Activated naive CD4-positive, alpha-beta T cell treated with anti-CD3 and anti-CD28 coated beads, Interleukin-2, amount 50 U/mL, for 72 hours (primary cell): ENCODE measurements around the gene VPS13D. TPM values are rescaled to one million over a fixed set of nuclear protein-coding genes. Genes with fewer than 3 reads are reported as not detected.
"Not testable (repeated sequence)": the region's sequence is repeated elsewhere in the genome, so short reads cannot be mapped to it uniquely, and the experiment has no call there.

Experiments
- ATAC-seq, 2 donors: fragments of 150-1000 bp; cut with Tn5 transposase; 2 replicates each; pipeline ENCODE4 v1.10.0; 2021; ENCODE audit warnings: mild to moderate bottlenecking in 2 of 2, moderate library complexity in 2 of 2
- DNase-seq, 2 donors: peaks; one replicate each; pipeline ENCODE4 v3.0.0; 2021 to 2022; ENCODE audit warnings: low spot score in 2 of 2
- H3K27ac Mint-ChIP-seq, 2 donors: one replicate each; pipeline ENCODE4 v1.8.0; 2022; ENCODE audit warnings: mild to moderate bottlenecking in 2 of 2, mixed read lengths in 2 of 2
- H3K36me3 Mint-ChIP-seq, 2 donors: one replicate each; pipeline ENCODE4 v1.8.0; 2022; ENCODE audit warnings: mixed read lengths in 2 of 2
- H3K9me3 Mint-ChIP-seq, 2 donors: one replicate each; pipeline ENCODE4 v1.8.0; 2022; ENCODE audit warnings: mixed read lengths in 2 of 2
- total RNA-seq, 2 donors: library from RNA; stranded (reverse); gene quantifications; one replicate each; pipeline ENCODE4 v1.2.3, GENCODE V29; 2022

VPS13D gene
- total RNA-seq, 2 donors from 2014 or later, result 31.2 to 40.7 TPM

DNA sequence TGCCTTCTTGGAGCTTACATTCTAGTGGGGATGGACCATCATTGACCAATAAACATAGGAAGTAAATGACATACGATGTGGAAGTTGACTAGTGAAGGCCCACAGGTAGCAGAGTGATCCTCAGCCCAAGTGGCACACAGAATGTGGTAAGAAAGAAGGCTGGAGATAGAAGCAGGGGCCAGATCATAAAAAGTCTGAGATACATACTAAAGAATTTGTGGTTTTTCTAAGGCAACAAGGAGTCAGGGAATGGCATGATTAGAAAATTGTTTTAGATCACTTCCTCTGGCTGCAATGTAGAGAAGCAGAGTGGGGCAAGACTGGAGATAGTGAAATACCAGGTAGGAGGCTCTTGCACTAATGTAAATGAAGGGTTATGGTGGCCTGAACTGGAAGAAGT, 154.0 kb downstream of the VPS13D start:
- Mint-ChIP-seq H3K27ac (peak overlapping the region in 1 of 2 donors; percentile 0), H3K36me3 (peaks cover 42 to 55% of the 10 kb centered on the region in 2 donors)

DNA sequence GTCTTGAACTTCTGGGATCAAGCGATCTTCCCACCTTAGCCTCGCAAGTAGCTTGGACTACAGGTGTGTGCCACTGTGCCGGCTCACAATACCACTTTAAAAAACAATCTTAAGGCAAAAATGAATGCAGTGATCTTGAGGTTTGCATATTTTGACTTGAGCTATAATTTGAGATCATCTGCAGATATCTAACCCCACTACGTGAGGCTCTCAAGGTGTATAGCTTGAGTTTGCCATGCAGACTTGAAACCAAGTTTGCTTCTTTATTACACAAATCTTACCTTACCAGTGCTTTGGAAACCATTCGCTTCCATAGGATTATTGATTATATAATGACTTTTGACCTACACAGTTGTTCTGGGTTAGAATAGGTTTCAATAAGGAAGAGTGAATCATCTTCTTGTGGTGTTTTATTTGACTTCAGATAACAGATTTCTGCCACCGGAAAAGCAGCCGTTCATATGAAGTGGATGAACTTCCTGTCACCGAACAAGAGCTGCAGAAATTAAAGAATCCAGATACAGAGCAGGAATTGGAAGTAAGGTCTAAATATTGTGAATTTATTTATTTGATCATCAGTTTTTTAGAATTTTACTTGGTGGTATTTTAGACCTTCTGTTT, 155.1 kb downstream of the VPS13D start:
- H3K9me3 Mint-ChIP-seq, result peaks cover 20 to 22% of the 10 kb centered on the region in 2 donors
- peak overlapping the region in 1 of 2 donors; percentile 66 for H3K27ac Mint-ChIP-seq
- ATAC-seq, result peak; percentile 69 to 77
- peaks cover 42 to 66% of the 10 kb centered on the region in 2 donors for H3K36me3 Mint-ChIP-seq
- peak in 1 of 2 donors; percentile 7 for DNase-seq

More for the DNA sequence above, 154.0 kb downstream of the VPS13D start:
- peaks cover 20 to 22% of the 10 kb centered on the region in 2 donors for H3K9me3 Mint-ChIP-seq
- no peak for ATAC-seq
- no peak for DNase-seq

DNA sequence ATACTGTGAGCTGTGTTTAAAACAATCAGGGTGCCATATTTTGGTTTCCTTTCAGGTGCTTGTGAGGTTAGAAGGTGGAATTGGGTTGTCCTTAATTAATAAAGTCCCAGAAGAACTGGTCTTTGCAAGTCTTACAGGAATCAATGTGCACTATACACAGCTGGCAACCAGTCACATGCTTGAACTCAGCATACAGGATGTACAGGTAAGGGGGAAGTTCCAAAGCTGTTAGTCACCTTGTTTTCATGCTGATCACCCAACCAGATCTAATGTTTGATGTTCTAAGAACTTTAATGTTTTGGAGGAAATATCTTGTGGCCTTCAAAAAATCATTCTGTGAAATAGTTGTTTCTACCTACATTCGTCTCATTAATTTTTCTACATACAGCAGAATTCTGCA, 156.3 kb downstream of the VPS13D start:
- peak overlapping the region in 1 of 2 donors; percentile 66 for H3K27ac Mint-ChIP-seq
- ATAC-seq (peak; percentile 75 to 88), DNase-seq (no peak)
- H3K36me3 Mint-ChIP-seq, result peaks cover 48 to 76% of the 10 kb centered on the region in 2 donors
- H3K9me3 Mint-ChIP-seq, result peaks cover 20 to 22% of the 10 kb centered on the region in 2 donors

DNA sequence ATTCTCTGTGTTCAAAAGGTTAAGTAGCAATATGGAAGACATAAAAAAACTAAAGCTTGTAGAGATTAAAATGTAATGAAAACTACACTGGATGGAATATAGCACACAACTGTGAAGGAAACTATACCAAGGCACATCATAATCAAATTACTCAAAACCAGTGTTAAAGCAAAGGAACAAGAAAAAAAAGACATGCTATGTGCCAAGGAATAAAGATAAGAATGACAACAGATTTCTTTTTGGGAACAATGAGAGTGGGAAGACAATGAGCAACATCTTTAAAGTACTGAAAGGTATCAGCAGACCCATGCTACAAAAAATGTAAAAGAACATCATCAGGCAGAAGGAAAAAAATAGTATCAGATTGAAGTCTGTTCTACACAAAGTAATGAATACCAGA, 157.8 kb downstream of the VPS13D start:
- DNase-seq, result no peak
- H3K36me3 Mint-ChIP-seq, result peaks cover 49 to 76% of the 10 kb centered on the region in 2 donors
- H3K27ac Mint-ChIP-seq, result no peak overlapping the region
- no peak for ATAC-seq
- H3K9me3 Mint-ChIP-seq, result peaks cover 20 to 22% of the 10 kb centered on the region in 2 donors

DNA sequence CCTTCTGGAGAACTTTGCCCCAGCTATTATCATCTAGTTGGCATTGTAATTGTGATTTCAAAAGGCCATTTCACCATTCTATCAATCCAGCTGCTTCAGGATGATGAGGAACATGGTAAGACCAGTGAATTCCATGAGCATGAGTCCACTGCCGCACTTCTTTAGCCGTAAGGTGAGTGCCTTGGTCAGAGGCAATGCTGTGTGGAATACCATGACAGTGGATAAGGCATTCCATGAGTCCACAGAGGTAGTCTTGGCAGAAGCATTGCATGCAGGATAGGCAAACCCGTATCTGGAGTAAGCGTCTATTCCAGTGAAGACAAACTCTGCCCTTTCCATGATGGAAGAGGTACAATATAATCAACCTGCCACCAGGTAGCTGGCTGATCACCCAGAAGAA, 160.5 kb downstream of the VPS13D start:
- ATAC-seq, DNase-seq, H3K27ac Mint-ChIP-seq: not testable (repeated sequence)
- peaks cover 38 to 67% of the 10 kb centered on the region in 2 donors for H3K36me3 Mint-ChIP-seq
- peaks cover 16 to 20% of the 10 kb centered on the region in 2 donors for H3K9me3 Mint-ChIP-seq

DNA sequence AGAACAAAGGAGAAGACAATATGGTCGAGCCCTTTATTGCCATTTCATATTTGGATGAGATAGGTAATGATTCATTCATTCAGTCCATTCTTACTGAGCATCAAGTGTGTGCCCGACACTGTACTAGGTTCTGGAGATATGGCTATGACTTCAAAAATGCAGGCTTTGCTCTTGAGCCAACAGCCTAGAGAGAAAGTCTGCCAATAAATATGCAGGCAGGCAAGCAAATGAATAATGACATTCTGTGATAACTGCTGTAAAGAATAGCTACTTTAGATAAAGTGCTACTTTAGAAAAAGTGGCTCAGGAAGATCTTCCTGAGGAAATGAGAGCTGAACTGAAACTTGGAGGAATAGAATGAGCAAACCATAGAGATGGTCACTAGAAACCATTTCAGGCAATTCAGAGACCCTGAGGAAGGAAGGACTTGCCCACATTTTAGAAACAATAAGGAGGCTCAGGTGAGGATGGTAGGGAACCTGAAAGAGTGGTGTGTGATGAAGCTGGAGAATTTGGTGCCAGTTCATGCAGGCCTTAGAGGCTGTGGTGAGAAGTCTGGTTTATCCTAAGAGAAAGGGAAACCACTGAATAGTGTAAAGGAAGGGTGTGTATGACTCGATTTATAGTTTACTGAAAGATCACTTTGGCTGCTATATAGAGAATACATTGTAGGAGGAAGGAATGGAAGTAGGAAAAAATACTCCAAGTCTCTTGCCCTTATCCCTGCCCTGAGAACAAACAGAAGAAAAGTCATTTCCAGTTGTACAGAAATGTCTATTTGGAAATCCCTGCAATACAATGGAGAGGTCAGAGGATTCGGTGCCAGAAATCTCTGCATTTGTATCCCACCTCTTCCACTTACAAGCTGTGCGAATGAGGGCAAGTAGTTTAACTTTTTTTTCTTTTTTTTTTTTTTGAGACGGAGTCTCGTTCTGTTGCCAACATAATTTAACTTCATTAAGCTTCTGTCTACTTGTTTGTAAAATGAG, 167.9 kb downstream of the VPS13D start:
- peak; percentile 41 to 72 for ATAC-seq
- H3K27ac Mint-ChIP-seq, result peak overlapping the region in 1 of 2 donors; percentile 10

DNA sequence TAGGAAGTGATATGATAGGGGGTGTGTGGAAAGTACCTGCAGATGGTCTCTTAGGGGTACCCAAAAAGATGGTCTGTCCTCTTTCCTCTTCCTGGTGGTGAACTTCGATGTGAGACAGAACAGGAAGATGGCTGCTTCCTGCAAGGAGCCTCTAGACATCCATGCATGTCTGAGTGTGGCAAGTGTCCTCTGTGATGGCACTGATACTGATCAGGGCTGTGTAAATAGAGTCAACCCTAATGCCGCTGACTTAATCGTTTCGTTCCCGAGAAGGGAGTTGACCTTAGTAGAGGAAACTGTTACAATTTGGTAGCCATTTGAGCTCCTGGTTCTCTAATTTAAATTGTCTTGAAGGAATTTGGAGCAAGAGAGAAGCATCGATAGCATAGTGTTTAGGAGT, 168.6 kb downstream of the VPS13D start:
- Mint-ChIP-seq H3K27ac (no peak overlapping the region), H3K36me3 (peaks cover 16 to 26% of the 10 kb centered on the region in 2 donors), H3K9me3 (no peaks in the 10 kb centered on the region)
- ATAC-seq (no peak), DNase-seq (no peak)

More for the DNA sequence above, 167.9 kb downstream of the VPS13D start:
- Mint-ChIP-seq H3K9me3 (no peaks in the 10 kb centered on the region), H3K36me3 (peaks cover 12 to 22% of the 10 kb centered on the region in 2 donors)
- DNase-seq, result no peak

DNA sequence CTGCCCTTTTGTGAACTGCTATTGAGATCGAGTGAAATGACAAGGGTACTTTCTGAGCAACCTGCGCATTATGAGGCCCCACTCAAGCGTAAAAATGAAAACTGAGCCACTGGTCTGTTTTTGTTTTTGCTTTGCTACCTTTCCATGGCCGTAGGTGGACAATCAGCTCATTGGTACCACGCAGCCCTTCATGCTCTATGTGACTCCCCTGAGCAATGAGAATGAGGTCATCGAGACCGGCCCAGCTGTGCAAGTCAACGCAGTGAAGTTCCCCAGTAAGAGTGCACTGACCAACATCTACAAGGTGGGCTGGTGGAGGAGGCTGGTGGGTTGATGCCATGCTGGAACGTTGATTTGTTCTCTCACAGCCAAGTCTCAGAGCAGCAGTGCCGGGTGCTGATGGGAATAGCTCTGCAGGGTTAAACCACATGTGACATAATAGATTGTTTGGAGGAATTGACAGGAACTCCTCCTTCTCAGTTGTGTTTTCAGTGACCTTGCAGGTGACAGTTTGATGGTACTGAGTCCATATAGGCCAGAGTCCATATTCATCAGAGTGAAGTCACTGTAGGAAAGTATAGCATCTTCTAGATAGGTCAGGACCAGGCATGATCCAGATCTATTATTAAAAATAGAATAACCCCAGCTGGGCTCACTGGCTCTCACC, 170.3 kb downstream of the VPS13D start:
- ATAC-seq (no peak), DNase-seq (no peak)
- peaks cover 29 to 30% of the 10 kb centered on the region in 2 donors for H3K36me3 Mint-ChIP-seq
- H3K27ac Mint-ChIP-seq, result no peak overlapping the region
- no peaks in the 10 kb centered on the region for H3K9me3 Mint-ChIP-seq

DNA sequence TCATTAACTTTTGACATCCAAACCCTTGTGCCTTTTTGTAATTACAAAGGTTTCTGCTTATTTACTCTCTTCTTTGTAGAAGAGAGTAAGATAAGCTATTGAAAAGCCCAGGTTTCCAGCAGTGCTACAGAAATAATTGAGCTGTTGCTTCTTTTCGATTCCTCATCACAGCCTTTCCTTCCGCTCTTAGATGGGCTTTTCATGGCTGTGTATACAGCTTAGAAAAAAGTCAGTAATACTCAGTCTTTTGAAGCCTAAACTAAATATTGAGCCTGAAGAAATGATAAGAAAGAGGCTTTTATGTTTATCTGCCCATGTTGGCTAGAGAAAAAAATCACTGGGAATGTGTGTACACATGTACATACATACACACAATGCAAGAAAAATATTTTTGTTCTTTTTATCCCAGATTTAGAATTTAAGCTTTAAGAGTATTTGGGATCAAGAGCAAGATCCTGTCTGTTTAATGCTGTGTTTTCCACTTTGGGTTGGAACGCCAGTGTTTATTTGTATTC, 172.4 kb downstream of the VPS13D start:
- Mint-ChIP-seq H3K36me3 (peaks cover 24 to 32% of the 10 kb centered on the region in 2 donors), H3K27ac (no peak overlapping the region), H3K9me3 (no peaks in the 10 kb centered on the region)
- no peak for DNase-seq
- ATAC-seq, result no peak

DNA sequence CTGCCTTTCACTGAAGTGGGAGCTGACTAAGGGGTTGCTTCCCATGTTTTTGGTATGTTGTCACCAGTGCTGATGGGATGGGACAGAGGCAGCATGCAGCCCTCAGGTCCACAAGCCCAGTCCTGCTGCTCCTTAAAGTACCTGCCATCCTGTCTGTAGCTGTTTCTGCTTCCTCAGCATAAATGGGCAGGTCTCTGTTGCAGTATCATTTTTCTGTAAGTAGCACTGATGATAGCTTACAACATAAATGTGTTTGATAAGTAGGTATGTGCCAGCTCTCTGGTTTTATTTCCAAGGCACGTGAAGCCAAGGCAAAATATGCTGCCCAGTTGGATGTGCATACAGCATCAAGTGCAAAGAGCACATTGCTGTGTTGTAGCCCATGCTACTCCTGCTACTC, 173.0 kb downstream of the VPS13D start:
- H3K36me3 Mint-ChIP-seq, result peaks cover 18 to 28% of the 10 kb centered on the region in 2 donors
- no peaks in the 10 kb centered on the region for H3K9me3 Mint-ChIP-seq
- no peak overlapping the region for H3K27ac Mint-ChIP-seq
- ATAC-seq (no peak), DNase-seq (no peak)

DNA sequence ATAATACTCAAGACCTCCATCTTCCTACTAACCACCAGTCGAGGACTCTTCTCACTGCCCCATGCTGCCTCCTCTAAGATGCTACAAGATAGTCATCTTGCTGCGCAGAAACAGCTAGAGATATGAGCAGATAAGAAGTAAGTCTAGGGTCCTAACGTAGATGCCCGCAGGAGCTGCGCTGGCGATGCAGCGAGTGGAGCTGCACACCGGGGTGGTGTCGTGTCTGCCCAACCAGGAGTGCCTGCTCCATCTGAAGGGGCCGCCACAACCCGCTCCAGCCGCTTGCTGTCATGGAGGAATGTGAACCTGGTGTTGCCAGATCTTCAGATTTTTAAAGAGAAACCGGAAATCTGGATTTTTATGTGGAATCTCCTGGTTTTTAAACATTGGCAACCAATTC, 175.1 kb downstream of the VPS13D start:
- peaks cover 4 to 5% of the 10 kb centered on the region in 2 donors for H3K9me3 Mint-ChIP-seq
- H3K36me3 Mint-ChIP-seq, result peaks cover 29 to 39% of the 10 kb centered on the region in 2 donors
- no peak overlapping the region for H3K27ac Mint-ChIP-seq
- ATAC-seq (no peak), DNase-seq (no peak)

DNA sequence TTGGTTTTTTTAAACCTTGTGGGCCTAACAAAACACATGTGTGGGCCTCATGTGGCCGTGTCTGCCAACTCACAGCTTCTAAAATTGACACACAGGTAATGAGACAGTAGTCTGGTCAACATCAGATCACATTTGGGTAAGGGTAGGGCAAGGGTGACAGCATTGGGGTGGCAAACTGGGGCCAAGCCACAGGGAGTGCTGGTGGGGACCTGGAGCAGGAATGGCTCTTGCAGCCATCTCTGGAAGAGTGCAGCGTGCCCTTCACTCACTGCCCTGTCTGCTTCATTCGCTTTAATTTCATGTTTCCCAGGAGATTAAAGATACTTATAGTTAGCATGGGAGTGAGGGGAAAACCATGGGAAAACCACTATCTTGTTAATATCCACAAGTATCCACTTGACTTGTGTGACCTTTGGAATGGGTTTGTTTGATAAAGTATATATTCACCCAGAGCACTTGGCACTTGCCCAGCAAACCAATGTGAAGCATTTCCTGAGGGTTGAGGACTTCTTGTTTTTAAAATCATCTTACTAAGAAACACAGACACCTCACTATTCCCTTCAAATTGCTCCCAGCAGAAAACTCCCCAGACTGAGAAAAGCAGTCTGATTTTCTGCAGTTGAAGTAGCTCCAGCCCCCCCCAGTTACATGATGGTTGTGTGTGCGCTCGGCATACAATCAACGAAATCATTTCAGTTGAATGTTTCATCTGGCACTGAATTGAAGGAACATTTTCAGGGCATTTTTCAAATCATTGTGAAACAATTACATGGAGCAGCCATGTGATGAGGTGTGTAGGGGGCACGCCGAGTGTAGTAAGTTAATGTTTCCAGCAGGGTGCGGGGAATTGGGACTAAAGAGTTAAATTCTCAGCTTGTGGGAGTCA, 175.7 kb downstream of the VPS13D start:
- H3K27ac Mint-ChIP-seq, result peak overlapping the region; percentile 13 to 65
- no peak for ATAC-seq

DNA sequence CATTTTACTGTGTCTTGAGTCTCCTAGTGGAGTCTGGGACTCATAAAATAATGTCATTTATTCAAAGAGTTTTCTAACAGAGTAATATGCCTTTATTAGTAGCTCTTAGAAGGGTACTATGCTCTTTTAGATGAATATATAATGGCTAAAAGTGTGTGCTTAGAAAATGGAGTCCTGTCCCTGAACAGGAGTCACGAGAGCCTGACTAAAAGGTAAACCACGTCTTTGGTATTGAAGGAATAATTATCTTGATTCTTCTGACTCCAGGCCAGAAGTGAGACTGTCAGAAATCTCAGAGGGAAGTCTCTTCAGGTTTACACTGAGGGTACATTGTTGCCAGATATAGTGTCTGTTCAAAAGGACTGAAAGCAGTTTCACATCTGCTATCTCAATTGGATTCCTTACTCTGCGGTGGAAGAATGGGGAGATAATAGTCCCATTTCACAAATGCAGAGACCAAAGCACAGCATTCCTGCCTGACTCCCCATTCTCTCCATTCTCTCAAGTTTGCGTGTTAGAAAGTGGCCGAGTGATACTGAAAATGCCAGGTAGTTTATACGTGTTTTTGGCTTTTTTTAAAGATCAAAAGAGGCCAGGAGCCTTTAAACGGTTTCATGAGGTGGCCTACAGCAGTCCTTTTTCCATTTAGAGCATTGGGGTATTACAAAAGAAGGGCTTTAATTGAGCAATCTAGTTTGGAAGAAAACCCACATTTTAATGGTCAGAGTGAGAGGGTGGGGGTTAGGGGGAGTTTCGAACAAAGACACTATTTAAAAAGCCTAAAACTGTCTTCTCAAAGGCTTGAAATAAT, 176.6 kb downstream of the VPS13D start:
- no peak for DNase-seq
- Mint-ChIP-seq H3K9me3 (peaks cover 8 to 9% of the 10 kb centered on the region in 2 donors), H3K27ac (peak overlapping the region in 1 of 2 donors; percentile 65), H3K36me3 (peaks cover 39 to 43% of the 10 kb centered on the region in 2 donors)
- ATAC-seq, result no peak

More for the DNA sequence above, 175.7 kb downstream of the VPS13D start:
- H3K9me3 Mint-ChIP-seq, result peaks cover 8 to 9% of the 10 kb centered on the region in 2 donors
- H3K36me3 Mint-ChIP-seq, result peaks cover 35 to 39% of the 10 kb centered on the region in 2 donors
- no peak for DNase-seq

DNA sequence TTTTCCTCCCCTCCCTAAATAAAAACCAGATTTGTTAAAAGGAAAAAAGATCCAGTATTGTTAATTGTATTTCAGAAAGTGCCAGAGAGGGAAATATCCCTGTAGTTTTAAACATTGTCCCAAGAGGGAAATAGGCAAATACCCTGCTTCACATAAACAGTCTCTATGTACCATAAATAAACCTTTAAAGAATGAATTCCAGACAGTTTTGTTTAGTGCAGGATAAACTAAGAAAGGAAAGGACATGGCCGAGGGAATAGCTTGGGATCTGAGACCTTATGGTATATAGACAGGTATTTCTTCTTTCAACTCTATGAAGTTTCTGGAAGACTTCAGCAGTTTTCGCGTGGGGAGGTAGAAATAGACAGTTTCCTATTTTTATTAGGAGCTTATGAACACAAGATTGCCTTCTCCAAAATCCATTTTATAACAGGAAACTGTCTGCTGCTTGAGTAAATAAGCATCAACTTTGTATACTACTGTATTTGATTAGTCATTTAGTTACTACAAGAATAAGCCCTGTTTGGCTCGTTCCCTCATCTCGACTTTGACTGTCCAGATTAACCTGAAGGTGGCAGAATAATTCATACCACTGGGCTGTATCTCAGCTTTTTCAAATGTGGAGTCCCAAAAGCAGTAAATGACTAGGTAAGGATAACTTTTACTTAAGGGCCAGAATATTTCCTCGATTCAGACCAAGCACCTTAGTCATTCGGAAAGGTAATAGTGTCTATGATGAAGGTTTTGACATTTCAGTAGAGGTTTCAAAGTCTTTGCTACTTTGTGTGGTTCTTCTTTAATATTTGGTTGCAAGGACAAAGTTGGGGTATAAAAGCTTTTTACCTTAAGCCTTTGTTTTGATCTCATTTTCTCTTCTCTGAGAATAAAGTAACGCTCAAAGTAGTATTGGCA, 177.5 kb downstream of the VPS13D start:
- Mint-ChIP-seq H3K36me3 (peaks cover 47 to 52% of the 10 kb centered on the region in 2 donors), H3K27ac (peak overlapping the region; percentile 13 to 70), H3K9me3 (peaks cover 8 to 9% of the 10 kb centered on the region in 2 donors)
- peak in 1 of 2 donors; percentile 12 for DNase-seq
- ATAC-seq, result peak; percentile 87 to 93
